Astrocyte (in vitro differentiated cells and primary cell): ENCODE measurements around the gene NDUFAF5. TPM values are rescaled to one million over a fixed set of nuclear protein-coding genes. Genes with fewer than 3 reads are reported as not detected.
A peak's percentile ranks its signal among the peaks of the same experiment; 100 is the strongest.

Experiments used
- DNase-seq: peaks from one replicate; pipeline ENCODE4 v3.0.0-alpha.2; 2010; ENCODE audit warnings: low read depth
- FAIRE-seq: peaks from 2 replicates; lab custom pipeline; 2011; peaks lifted over from hg19 to GRCh38; lab: Jason Lieb, UNC
- H2AFZ ChIP-seq: 2 replicates; pipeline ENCODE4 v1.6.0; 2012; ENCODE audit warnings: low read depth, low read length, inconsistent platforms
- H3K27ac ChIP-seq: 2 replicates; pipeline ENCODE4 v1.5.1; 2011; ENCODE audit warnings: low read depth, low read length, inconsistent platforms
- H3K27me3 ChIP-seq: 2 replicates; pipeline ENCODE4 v1.6.0; 2011; ENCODE audit warnings: low read length, inconsistent platforms; ENCODE audit not compliant: insufficient read depth
- H3K36me3 ChIP-seq: 2 replicates; pipeline ENCODE4 v1.5.1; 2011; ENCODE audit warnings: low read length, inconsistent platforms; ENCODE audit not compliant: insufficient read depth
- H3K4me1 ChIP-seq: 2 replicates; pipeline ENCODE4 v1.5.1; 2011; ENCODE audit warnings: low read length, inconsistent platforms; ENCODE audit not compliant: insufficient read depth
- H3K4me2 ChIP-seq: 2 replicates; pipeline ENCODE4 v1.6.0; 2012; ENCODE audit warnings: low read length, inconsistent platforms
- H3K4me3 ChIP-seq: 2 replicates; pipeline ENCODE4 v1.5.1; 2011; ENCODE audit warnings: low read depth, mild to moderate bottlenecking, low read length, inconsistent platforms; ENCODE audit not compliant: insufficient read depth
- H3K79me2 ChIP-seq: 2 replicates; pipeline ENCODE4 v1.6.0; 2012; ENCODE audit warnings: mild to moderate bottlenecking, low read length, inconsistent platforms; ENCODE audit not compliant: insufficient read depth
- H3K9ac ChIP-seq: 2 replicates; pipeline ENCODE4 v1.6.0; 2012; ENCODE audit warnings: mild to moderate bottlenecking, low read length, inconsistent platforms
- H3K9me3 ChIP-seq: 2 replicates; pipeline ENCODE4 v1.5.1; 2012; ENCODE audit warnings: low read depth, mild to moderate bottlenecking, low read length, inconsistent platforms; ENCODE audit not compliant: insufficient read depth
- H4K20me1 ChIP-seq: 2 replicates; pipeline ENCODE4 v1.6.0; 2012; ENCODE audit warnings: low read length, inconsistent platforms; ENCODE audit not compliant: insufficient read depth
- H3K27ac Mint-ChIP-seq: one replicate; pipeline ENCODE4 v1.8.0; 2021; ENCODE audit warnings: mild to moderate bottlenecking, mixed read lengths; ENCODE audit not compliant: unreplicated experiment
- H3K27me3 Mint-ChIP-seq: one replicate; pipeline ENCODE4 v1.8.0; 2021; ENCODE audit warnings: low read depth, mixed read lengths; ENCODE audit not compliant: unreplicated experiment
- H3K36me3 Mint-ChIP-seq: one replicate; pipeline ENCODE4 v1.8.0; 2021; ENCODE audit warnings: low read depth, mixed read lengths; ENCODE audit not compliant: unreplicated experiment
- H3K4me1 Mint-ChIP-seq: one replicate; pipeline ENCODE4 v1.8.0; 2021; ENCODE audit warnings: low read depth, mixed read lengths; ENCODE audit not compliant: unreplicated experiment
- H3K4me3 Mint-ChIP-seq: one replicate; pipeline ENCODE4 v1.8.0; 2021; ENCODE audit warnings: mild to moderate bottlenecking, moderate library complexity, mixed read lengths; ENCODE audit not compliant: unreplicated experiment
- H3K9me3 Mint-ChIP-seq: one replicate; pipeline ENCODE4 v1.8.0; 2021; ENCODE audit warnings: mild to moderate bottlenecking, mixed read lengths; ENCODE audit not compliant: unreplicated experiment
- CTCF ChIP-seq: IDR thresholded peaks from 2 replicates; pipeline ENCODE4 v1.5.1; 2011; ENCODE audit warnings: low read depth, mild to moderate bottlenecking, inconsistent platforms, low read length, moderate library complexity; ENCODE audit not compliant: insufficient read depth
- EZH2 ChIP-seq: IDR thresholded peaks from 2 replicates; pipeline ENCODE4 v1.6.1; 2012; ENCODE audit warnings: mild to moderate bottlenecking, low read length, inconsistent platforms; ENCODE audit not compliant: insufficient read depth
- total RNA-seq: library from RNA; stranded (reverse); gene quantifications from 2 replicates; pipeline ENCODE4 v1.2.1, GENCODE V29; 2021

NDUFAF5 gene
- total RNA-seq, 1 donor from 2014 or later: 31.6 TPM

DNA sequence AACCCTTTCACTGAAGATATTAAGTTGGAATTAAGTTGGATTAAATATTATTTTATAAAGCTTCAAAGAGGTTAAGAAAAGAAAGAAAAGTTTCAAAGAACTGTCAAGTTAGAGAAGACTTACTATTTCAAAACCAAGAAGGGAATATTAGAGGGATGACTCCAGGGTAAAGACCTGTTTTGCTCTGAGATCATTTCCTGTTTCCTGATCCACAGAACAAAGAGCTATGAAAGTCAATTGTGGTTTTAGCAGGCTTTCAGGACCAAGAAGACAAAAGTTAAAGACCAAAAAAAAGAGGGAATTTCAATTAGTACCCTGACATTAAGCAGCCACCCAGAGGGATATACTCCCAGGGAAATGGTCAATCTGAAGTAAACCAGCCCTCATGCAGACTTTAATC lies 19.5 kb upstream of the NDUFAF5 start:
- Histone ChIP-seq H3K79me2 (no peaks in the 10 kb centered on the region), H2AFZ (no peak overlapping the region), H3K4me1 (no peaks in the 10 kb centered on the region), H3K27me3 (no peaks in the 10 kb centered on the region), H3K4me2 (no peak overlapping the region), H4K20me1 (no peaks in the 10 kb centered on the region), H3K9ac (no peak overlapping the region), H3K9me3 (no peaks in the 10 kb centered on the region), H3K4me3 (no peak overlapping the region), H3K27ac (no peak overlapping the region), H3K36me3 (peaks cover 41% of the 10 kb centered on the region)
- H3K27ac Mint-ChIP-seq: no peak overlapping the region
- H3K27me3 Mint-ChIP-seq: no peaks in the 10 kb centered on the region
- H3K36me3 Mint-ChIP-seq: peaks cover 25% of the 10 kb centered on the region
- no peak for TF ChIP-seq CTCF
- TF ChIP-seq EZH2: no peak
- H3K4me1 Mint-ChIP-seq: peaks cover 2% of the 10 kb centered on the region
- peak; percentile 55 for FAIRE-seq
- no peak for DNase-seq
- H3K9me3 Mint-ChIP-seq: no peaks in the 10 kb centered on the region
- no peak overlapping the region for H3K4me3 Mint-ChIP-seq

GRCh38 chr20:13765868-13766416 lies 18.9 kb upstream of the NDUFAF5 start:
- no peak overlapping the region for H3K4me2 ChIP-seq
- no peak for DNase-seq
- no peaks in the 10 kb centered on the region for H3K4me1 ChIP-seq
- no peaks in the 10 kb centered on the region for H3K9me3 Mint-ChIP-seq
- FAIRE-seq: no peak
- H3K9ac ChIP-seq: no peak overlapping the region
- H3K4me3 ChIP-seq: no peak overlapping the region
- H3K4me3 Mint-ChIP-seq: no peak overlapping the region
- H3K36me3 Mint-ChIP-seq: peaks cover 25% of the 10 kb centered on the region
- no peaks in the 10 kb centered on the region for H3K79me2 ChIP-seq
- H3K27me3 ChIP-seq: no peaks in the 10 kb centered on the region
- H3K9me3 ChIP-seq: no peaks in the 10 kb centered on the region
- H3K36me3 ChIP-seq: peaks cover 47% of the 10 kb centered on the region
- H3K27me3 Mint-ChIP-seq: no peaks in the 10 kb centered on the region
- TF ChIP-seq EZH2 (no peak), CTCF (no peak)
- H3K4me1 Mint-ChIP-seq: peaks cover 2% of the 10 kb centered on the region
- H4K20me1 ChIP-seq: no peaks in the 10 kb centered on the region
- H3K27ac Mint-ChIP-seq: no peak overlapping the region
- no peak overlapping the region for H2AFZ ChIP-seq
- H3K27ac ChIP-seq: no peak overlapping the region

GRCh38 chr20:13770141-13770540 lies 14.7 kb upstream of the NDUFAF5 start:
- H3K9me3 Mint-ChIP-seq: no peaks in the 10 kb centered on the region
- no peaks in the 10 kb centered on the region for H3K27me3 Mint-ChIP-seq
- H3K27ac Mint-ChIP-seq: no peak overlapping the region
- FAIRE-seq (no peak), DNase-seq (no peak)
- no peaks in the 10 kb centered on the region for H3K9me3 ChIP-seq
- H3K4me3 Mint-ChIP-seq: no peak overlapping the region
- H3K4me1 Mint-ChIP-seq: peaks cover 2% of the 10 kb centered on the region
- H3K4me1 ChIP-seq: no peaks in the 10 kb centered on the region
- no peaks in the 10 kb centered on the region for H4K20me1 ChIP-seq
- no peak overlapping the region for H3K27ac ChIP-seq
- H3K27me3 ChIP-seq: no peaks in the 10 kb centered on the region
- no peak overlapping the region for H3K4me2 ChIP-seq
- no peak overlapping the region for H3K9ac ChIP-seq
- peaks cover 25% of the 10 kb centered on the region for H3K36me3 Mint-ChIP-seq
- no peak for TF ChIP-seq EZH2
- no peak for TF ChIP-seq CTCF
- H3K79me2 ChIP-seq: no peaks in the 10 kb centered on the region
- H2AFZ ChIP-seq: no peak overlapping the region
- no peak overlapping the region for H3K4me3 ChIP-seq
- H3K36me3 ChIP-seq: peaks cover 50% of the 10 kb centered on the region
